GM12878 (cell line): ENCODE measurements around the gene OXER1. TPM values are rescaled to one million over a fixed set of nuclear protein-coding genes. Genes with fewer than 3 reads are reported as not detected.

Source experiments
- ATAC-seq: fragments of 200-7000 bp; cut with Tn5 transposase; 3 replicates; pipeline ENCODE4 v1.9.1; 2020; ENCODE audit warnings: mild to moderate bottlenecking, moderate library complexity
- BruUV-seq: library from RNA; stranded (reverse); fragments of 400-500 nt; replicated peaks from 2 replicates; lab custom pipeline; 2021; lab: Mats Ljungman, UMichigan
- CTCF ChIA-PET: fragments of 300-600 bp; sonication (Branson Sonifier 250); formaldehyde crosslinking; extraction: SDS; loops from one replicate; lab custom pipeline; 2021; ENCODE audit warnings: inconsistent platforms; lab: Yijun Ruan, JAX
- POLR2A ChIA-PET: fragments of 350-600 bp; formaldehyde crosslinking; extraction: SDS; loops from one replicate; lab custom pipeline; 2021; ENCODE audit warnings: inconsistent platforms; lab: Charles Lee
- RAD21 ChIA-PET: fragments of 300-600 bp; sonication (Branson Sonifier 250); formaldehyde crosslinking; loops from one replicate; lab custom pipeline; 2023; ENCODE audit warnings: antibody characterized with exemption; ENCODE audit not compliant: unreplicated experiment; lab: Charles Lee
- SMC1A ChIA-PET: fragments of 300-600 bp; sonication (Branson Sonifier 250); formaldehyde crosslinking; loops from one replicate; lab custom pipeline; 2023; ENCODE audit not compliant: unreplicated experiment, uncharacterized antibody; lab: Charles Lee
- DNase-seq: peaks from one replicate; pipeline ENCODE4 v3.0.0-alpha.2; 2011; ENCODE audit warnings: low read depth, low spot score
- FAIRE-seq: peaks from 3 replicates; lab custom pipeline; 2011; peaks lifted over from hg19 to GRCh38; lab: Jason Lieb, UNC
- H2AFZ ChIP-seq: 2 replicates; pipeline ENCODE4 v1.6.0; 2011; ENCODE audit warnings: low read depth, low read length, control low read depth; ENCODE audit not compliant: control insufficient read depth
- H3K27ac ChIP-seq: 2 replicates; pipeline ENCODE4 v1.5.1; 2011; ENCODE audit warnings: control low read depth; ENCODE audit not compliant: control insufficient read depth, insufficient read depth
- H3K27me3 ChIP-seq, 2 experiments: replicated peaks in 1 of 2; 2 replicates each; pipeline versions ENCODE4 v1.6.0 to v1.6.1; 2011; ENCODE audit warnings: low read length in 1 of 2; ENCODE audit not compliant: control insufficient read depth in 2 of 2, insufficient read depth in 2 of 2
- H3K36me3 ChIP-seq, 2 experiments: 2 replicates each; pipeline ENCODE4 v1.5.1; 2011; ENCODE audit warnings: low read length in 1 of 2; ENCODE audit not compliant: control insufficient read depth in 2 of 2, insufficient read depth in 2 of 2
- H3K4me1 ChIP-seq: 2 replicates; pipeline ENCODE4 v1.6.1; 2011; ENCODE audit warnings: mild to moderate bottlenecking, low read length, moderate library complexity, mixed read lengths; ENCODE audit not compliant: control insufficient read depth, insufficient read depth
- H3K4me2 ChIP-seq: 2 replicates; pipeline ENCODE4 v1.6.0; 2011; ENCODE audit warnings: control low read depth; ENCODE audit not compliant: control insufficient read depth, insufficient read depth
- H3K4me3 ChIP-seq: fragments of 200-600 bp; sonication (generic); 2 replicates; pipeline ENCODE4 v1.5.1; 2016
- H3K79me2 ChIP-seq: 2 replicates; pipeline ENCODE4 v1.6.0; 2011; ENCODE audit warnings: low read length; ENCODE audit not compliant: control insufficient read depth, insufficient read depth
- H3K9ac ChIP-seq: 2 replicates; pipeline ENCODE4 v1.8.0; 2011; ENCODE audit warnings: low read length, control low read depth, mixed read lengths; ENCODE audit not compliant: control insufficient read depth, insufficient read depth
- H3K9me3 ChIP-seq: replicated peaks from 3 replicates; pipeline ENCODE4 v1.5.1; 2011; ENCODE audit warnings: mild to moderate bottlenecking, low read length; ENCODE audit not compliant: control insufficient read depth, insufficient read depth
- H4K20me1 ChIP-seq: 2 replicates; pipeline ENCODE4 v1.6.0; 2011; ENCODE audit not compliant: control insufficient read depth, insufficient read depth
- ASH2L ChIP-seq: fragments of 300-600, 200-600 bp; sonication (generic); IDR thresholded peaks from 2 replicates; pipeline ENCODE4 v1.6.1; 2017; ENCODE audit warnings: low read depth, mild to moderate bottlenecking, borderline replicate concordance
- BMI1 ChIP-seq: fragments of 450-650 bp; IDR thresholded peaks from 2 replicates; pipeline ENCODE4 v1.6.1; 2016; ENCODE audit warnings: mild to moderate bottlenecking, moderate library complexity, borderline replicate concordance
- EED ChIP-seq: sonication (generic); IDR thresholded peaks from 2 replicates; pipeline ENCODE4 v1.6.1; 2016; ENCODE audit warnings: antibody characterized with exemption, low read depth
- JUND ChIP-seq: IDR thresholded peaks from 2 replicates; pipeline ENCODE4 v1.6.1; 2012; ENCODE audit warnings: low read depth, mild to moderate bottlenecking, low read length, improper control_type of control experiment, moderate library complexity
- NFYB ChIP-seq: IDR thresholded peaks from 2 replicates; pipeline ENCODE4 v1.6.1; 2011; ENCODE audit warnings: low read depth, mild to moderate bottlenecking, low read length, improper control_type of control experiment, moderate library complexity; ENCODE audit not compliant: insufficient read depth
- STAT1 ChIP-seq: fragments of 450-650 bp; conservative IDR thresholded peaks from 2 replicates; pipeline ENCODE4 v1.6.1; 2014; ENCODE audit warnings: antibody characterized with exemption, mild to moderate bottlenecking
- TBL1XR1 ChIP-seq: IDR thresholded peaks from 2 replicates; pipeline ENCODE4 v1.6.1; 2012; ENCODE audit warnings: low read depth, low read length, improper control_type of control experiment
- WGBS: methylation state at CpG from one replicate; pipeline ENCODE4 v1.1.6; 2016; ENCODE audit warnings: low lambda C conversion rate; ENCODE audit not compliant: insufficient replicate concordance, insufficient coverage; ENCODE audit errors: missing lambda C conversion rate; 5-methylcytosine and 5-hydroxymethylcytosine counted together
- in situ Hi-C: fragments of 300-500 bp; cut with MboI; formaldehyde crosslinking; loops from 9 replicates; pipeline ENCODE4 v1.14.3; 2018; ENCODE audit warnings: mixed read lengths
- intact Hi-C: fragments of 100-400 bp; cut with micrococcal nuclease; formaldehyde crosslinking; loops from one replicate; pipeline ENCODE4 v1.14.2; 2022; ENCODE audit not compliant: unreplicated experiment
- polyA plus RNA-seq, 11 experiments: library from polyadenylated mRNA; depleted of rRNA in 4 of 11; unstranded in 6 of 11; stranded (reverse) in 5 of 11; fragments of >200 nt; fragmentation: Nextera tagmentation in 4 of 11; fragmentation: Illumina TruSeq in 1 of 11; extraction: Ambion mirVana in 4 of 11; extraction: Trizol in 1 of 11; gene quantifications; 1 replicate in 1 of 11; 2 replicates in 10 of 11; pipeline versions ENCODE4 v1.2.1 to v1.2.3, GENCODE V29; 2011 to 2016; ENCODE audit warnings: inconsistent platforms in 2 of 11, missing spikeins in 2 of 11, low read depth in 1 of 11
- total RNA-seq, 4 experiments: library from RNA; depleted of rRNA in 3 of 4; stranded (reverse); fragments of >200 nt in 3 of 4; fragmentation: Illumina TruSeq in 1 of 4; extraction: Trizol in 1 of 4; gene quantifications; 2 replicates each; pipeline versions ENCODE4 v1.2.1 to v1.2.3, GENCODE V29; 2013 to 2021
- TF ChIP-seq, protein P1 (sequence below): IDR thresholded peaks from 2 replicates; pipeline ENCODE4 v1.6.1; 2011; ENCODE audit warnings: low read depth, low read length, improper control_type of control experiment, borderline replicate concordance
- TF ChIP-seq, protein P2 (sequence below): fragments of 450-650 bp; IDR thresholded peaks from 2 replicates; pipeline ENCODE4 v1.6.1; 2018; ENCODE audit warnings: mild to moderate bottlenecking, low read depth, moderate library complexity; ENCODE audit not compliant: partially characterized antibody
- TF ChIP-seq, protein P3 (sequence below): IDR thresholded peaks from 2 replicates; pipeline ENCODE4 v1.6.1; 2011; ENCODE audit warnings: mild to moderate bottlenecking, low read depth, low read length, moderate library complexity; ENCODE audit not compliant: insufficient replicate concordance

Gene OXER1
- total and polyA plus RNA-seq, 10 of the 15 experiments (the other 5 are each of a cell fraction or from before 2014, with no cell fraction given) = 0.11 to 8.6 (median 3.3) TPM

DNA sequence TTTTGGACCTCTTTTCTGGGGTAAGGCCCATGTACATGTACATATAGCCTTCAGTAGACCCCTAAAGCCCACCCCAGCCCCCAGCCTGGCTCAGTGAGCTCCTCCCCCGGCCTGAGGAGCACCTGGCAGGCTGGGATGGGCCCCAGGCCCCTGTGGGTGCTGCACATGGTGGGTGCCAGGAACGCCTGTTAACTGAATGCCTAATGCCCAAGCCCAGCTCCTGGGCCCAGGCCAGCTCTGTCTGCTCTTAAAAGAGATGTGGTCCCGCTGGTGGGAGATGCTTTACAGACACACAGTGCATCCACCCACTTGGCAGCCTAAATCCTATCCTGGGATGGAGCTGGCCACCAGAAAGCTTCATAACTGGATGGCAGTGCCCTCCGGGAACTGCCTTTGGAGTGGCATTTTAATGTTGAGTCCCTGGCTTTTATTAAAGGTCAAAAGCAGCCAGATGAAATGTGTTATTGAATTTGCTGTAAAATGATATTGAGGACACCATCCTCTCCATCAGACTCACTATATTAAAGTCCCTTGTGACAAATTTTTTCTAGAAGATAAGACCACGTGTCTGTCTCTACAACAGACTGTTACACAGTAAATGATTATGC, 7.7 kb upstream of the OXER1 start:
- Histone ChIP-seq H3K27me3 (no peaks in the 10 kb centered on the region), H3K27ac (no peak overlapping the region), H3K4me1 (peaks cover 5% of the 10 kb centered on the region), H3K79me2 (no peaks in the 10 kb centered on the region)
- in situ Hi-C loops = no loop called here
- TF ChIP-seq STAT1 = no peak
- TF ChIP-seq NFYB = no peak
- TF ChIP-seq, protein P1, sequence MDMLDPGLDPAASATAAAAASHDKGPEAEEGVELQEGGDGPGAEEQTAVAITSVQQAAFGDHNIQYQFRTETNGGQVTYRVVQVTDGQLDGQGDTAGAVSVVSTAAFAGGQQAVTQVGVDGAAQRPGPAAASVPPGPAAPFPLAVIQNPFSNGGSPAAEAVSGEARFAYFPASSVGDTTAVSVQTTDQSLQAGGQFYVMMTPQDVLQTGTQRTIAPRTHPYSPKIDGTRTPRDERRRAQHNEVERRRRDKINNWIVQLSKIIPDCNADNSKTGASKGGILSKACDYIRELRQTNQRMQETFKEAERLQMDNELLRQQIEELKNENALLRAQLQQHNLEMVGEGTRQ = no peak
- TF ChIP-seq, protein P2, sequence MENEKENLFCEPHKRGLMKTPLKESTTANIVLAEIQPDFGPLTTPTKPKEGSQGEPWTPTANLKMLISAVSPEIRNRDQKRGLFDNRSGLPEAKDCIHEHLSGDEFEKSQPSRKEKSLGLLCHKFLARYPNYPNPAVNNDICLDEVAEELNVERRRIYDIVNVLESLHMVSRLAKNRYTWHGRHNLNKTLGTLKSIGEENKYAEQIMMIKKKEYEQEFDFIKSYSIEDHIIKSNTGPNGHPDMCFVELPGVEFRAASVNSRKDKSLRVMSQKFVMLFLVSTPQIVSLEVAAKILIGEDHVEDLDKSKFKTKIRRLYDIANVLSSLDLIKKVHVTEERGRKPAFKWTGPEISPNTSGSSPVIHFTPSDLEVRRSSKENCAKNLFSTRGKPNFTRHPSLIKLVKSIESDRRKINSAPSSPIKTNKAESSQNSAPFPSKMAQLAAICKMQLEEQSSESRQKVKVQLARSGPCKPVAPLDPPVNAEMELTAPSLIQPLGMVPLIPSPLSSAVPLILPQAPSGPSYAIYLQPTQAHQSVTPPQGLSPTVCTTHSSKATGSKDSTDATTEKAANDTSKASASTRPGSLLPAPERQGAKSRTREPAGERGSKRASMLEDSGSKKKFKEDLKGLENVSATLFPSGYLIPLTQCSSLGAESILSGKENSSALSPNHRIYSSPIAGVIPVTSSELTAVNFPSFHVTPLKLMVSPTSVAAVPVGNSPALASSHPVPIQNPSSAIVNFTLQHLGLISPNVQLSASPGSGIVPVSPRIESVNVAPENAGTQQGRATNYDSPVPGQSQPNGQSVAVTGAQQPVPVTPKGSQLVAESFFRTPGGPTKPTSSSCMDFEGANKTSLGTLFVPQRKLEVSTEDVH = no peak
- no peak for TF ChIP-seq EED
- no peak for TF ChIP-seq BMI1
- TF ChIP-seq, protein P3, sequence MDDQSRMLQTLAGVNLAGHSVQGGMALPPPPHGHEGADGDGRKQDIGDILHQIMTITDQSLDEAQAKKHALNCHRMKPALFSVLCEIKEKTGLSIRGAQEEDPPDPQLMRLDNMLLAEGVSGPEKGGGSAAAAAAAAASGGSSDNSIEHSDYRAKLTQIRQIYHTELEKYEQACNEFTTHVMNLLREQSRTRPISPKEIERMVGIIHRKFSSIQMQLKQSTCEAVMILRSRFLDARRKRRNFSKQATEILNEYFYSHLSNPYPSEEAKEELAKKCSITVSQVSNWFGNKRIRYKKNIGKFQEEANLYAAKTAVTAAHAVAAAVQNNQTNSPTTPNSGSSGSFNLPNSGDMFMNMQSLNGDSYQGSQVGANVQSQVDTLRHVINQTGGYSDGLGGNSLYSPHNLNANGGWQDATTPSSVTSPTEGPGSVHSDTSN = no peak
- no peak for TF ChIP-seq JUND
- no peak for TF ChIP-seq TBL1XR1
- no peak for TF ChIP-seq ASH2L
- TF ChIP-seq, all 136 proteins: peak for 0
- Histone ChIP-seq H3K36me3 (no peaks in the 10 kb centered on the region; a peak in 1 of 4 replicates), H3K4me2 (no peak overlapping the region), H4K20me1 (no peaks in the 10 kb centered on the region), H3K9ac (no peak overlapping the region), H3K9me3 (no peaks in the 10 kb centered on the region), H3K4me3 (no peak overlapping the region), H2AFZ (no peak overlapping the region)
- ChIA-PET CTCF (interaction anchor here (0.6 to 1.0 kb wide), 3 partner anchors 14 to 107 kb away, joined by 3 to 5 read pairs (median 4); partner anchors contain the start of gene HAAO), SMC1A (no interaction called here), POLR2A (interaction anchor here (0.7 kb wide), 1 partner anchor 112 kb away, joined by 3 read pairs; no protein-coding TSS in a partner anchor), RAD21 (interaction anchor here (1.0 kb wide), 1 partner anchor 20 kb away, joined by 3 read pairs; no protein-coding TSS in a partner anchor)
- FAIRE-seq = no peak
- DNase-seq = no peak
- no peak for ATAC-seq
- WGBS = 72% methylated on average over 5 of the region's 5 CpGs
- BruUV-seq = no TSS peak
- intact Hi-C loops = no loop called here
